HCT116 (cell line): ENCODE data around the gene DYNAP. TPM values are rescaled to one million over a fixed set of nuclear protein-coding genes. Genes with fewer than 3 reads are reported as not detected.

ENCODE experiments used
- ATAC-seq: fragments of 200-7000 bp; cut with Tn5 transposase; 2 replicates; pipeline ENCODE4 v1.9.1; 2020; ENCODE audit warnings: mild to moderate bottlenecking, moderate library complexity
- BruUV-seq: library from RNA; stranded (reverse); fragments of 400-500 nt; replicated peaks from 2 replicates; lab custom pipeline; 2021; lab: Mats Ljungman, UMichigan
- CTCF ChIA-PET: fragments of 300-600 bp; sonication (Branson Sonifier 250); formaldehyde crosslinking; loops from one replicate; lab custom pipeline; 2021; ENCODE audit warnings: antibody characterized with exemption; lab: Charles Lee
- POLR2A ChIA-PET: fragments of 300-600, 350-600 bp; sonication (Branson Sonifier 250); formaldehyde crosslinking; loops from one replicate; lab custom pipeline; 2021; ENCODE audit warnings: antibody characterized with exemption; lab: Charles Lee
- RAD21 ChIA-PET, 2 experiments: fragments of 300-600 bp; sonication (Branson Sonifier 250); formaldehyde crosslinking; loops; one replicate each; lab custom pipeline; 2023; ENCODE audit warnings: low total read pairs in 2 of 2; ENCODE audit not compliant: uncharacterized antibody in 2 of 2, unreplicated experiment in 2 of 2, low non-redundant PET in 1 of 2; lab: Charles Lee
- DNase-seq: peaks from one replicate; pipeline ENCODE4 v3.0.0-alpha.2; 2010; ENCODE audit warnings: low read depth, low spot score
- H2AFZ ChIP-seq: fragments of 200-600 bp; shearing (Covaris generic), sonication (generic); 2 replicates; pipeline ENCODE4 v1.6.1; 2017; ENCODE audit warnings: low read depth, mixed run types, mixed read lengths, antibody characterized with exemption, low read length; ENCODE audit not compliant: poor library complexity, severe bottlenecking
- H3K27ac ChIP-seq: 2 replicates; pipeline ENCODE4 v1.5.1; 2012; ENCODE audit warnings: low read depth, low read length
- H3K27me3 ChIP-seq: fragments of 200-600 bp; sonication (generic); 2 replicates; pipeline ENCODE4 v1.6.1; 2016; ENCODE audit warnings: mixed run types, low read length, mixed read lengths; ENCODE audit not compliant: insufficient read depth
- H3K36me3 ChIP-seq, 2 experiments: fragments of 200-500 bp in 1 of 2; fragments of 200-600 bp in 1 of 2; sonication (Bioruptor generic) in 1 of 2; sonication (generic) in 1 of 2; 2 replicates each; pipeline versions ENCODE4 v1.5.1 to v1.6.1; 2014 to 2016; ENCODE audit warnings: low read length in 2 of 2, inconsistent platforms in 1 of 2, mixed read lengths in 1 of 2, mixed run types in 1 of 2; ENCODE audit not compliant: insufficient read depth in 2 of 2, control insufficient read depth in 1 of 2
- H3K4me1 ChIP-seq, 2 experiments: fragments of 200-600 bp in 1 of 2; sonication (generic) in 1 of 2; 2 replicates each; pipeline versions ENCODE4 v1.5.1 to v1.6.1; 2012 to 2017; ENCODE audit warnings: low read length in 2 of 2, inconsistent platforms in 1 of 2, mild to moderate bottlenecking in 1 of 2, mixed read lengths in 1 of 2, mixed run types in 1 of 2, moderate library complexity in 1 of 2; ENCODE audit not compliant: insufficient read depth in 2 of 2, control insufficient read depth in 1 of 2
- H3K4me2 ChIP-seq: fragments of 200-600 bp; sonication (generic); 2 replicates; pipeline ENCODE4 v1.6.1; 2017; ENCODE audit warnings: mixed run types, low read length, mixed read lengths
- H3K4me3 ChIP-seq, 2 experiments: fragments of 200-600 bp in 1 of 2; sonication (generic) in 1 of 2; replicated peaks in 1 of 2; 2 replicates each; pipeline ENCODE4 v1.5.1; 2011 to 2016; ENCODE audit warnings: low read length in 2 of 2, control low read depth in 1 of 2, low read depth in 1 of 2, mild to moderate bottlenecking in 1 of 2, mixed read lengths in 1 of 2, mixed run types in 1 of 2
- H3K79me2 ChIP-seq: fragments of 200-600 bp; sonication (generic); 2 replicates; pipeline ENCODE4 v1.6.1; 2017; ENCODE audit warnings: mild to moderate bottlenecking, mixed run types, low read length, moderate library complexity, mixed read lengths; ENCODE audit not compliant: insufficient read depth
- H3K9ac ChIP-seq: fragments of 200-600 bp; sonication (generic); 2 replicates; pipeline ENCODE4 v1.6.1; 2016; ENCODE audit warnings: low read length, mixed read lengths
- H3K9me2 ChIP-seq: fragments of 200-600 bp; sonication (generic), shearing (Covaris generic); 2 replicates; pipeline ENCODE4 v1.6.1; 2017; ENCODE audit warnings: mixed run types, mild to moderate bottlenecking, moderate library complexity; ENCODE audit not compliant: insufficient read depth
- H3K9me3 ChIP-seq, 2 experiments: fragments of 200-500 bp in 1 of 2; fragments of 200-600 bp in 1 of 2; sonication (Bioruptor generic) in 1 of 2; sonication (generic) in 1 of 2; 2 replicates each; pipeline ENCODE4 v1.6.1; 2014 to 2017; ENCODE audit warnings: low read length in 2 of 2, mixed read lengths in 2 of 2, inconsistent platforms in 1 of 2, low read depth in 1 of 2, mild to moderate bottlenecking in 1 of 2, mixed run types in 1 of 2, moderate library complexity in 1 of 2; ENCODE audit not compliant: control insufficient read depth in 1 of 2, insufficient read depth in 1 of 2
- H4K20me1 ChIP-seq: fragments of 200-600 bp; sonication (generic), shearing (Covaris generic); 2 replicates; pipeline ENCODE4 v1.6.1; 2017; ENCODE audit warnings: mixed run types, mild to moderate bottlenecking, moderate library complexity; ENCODE audit not compliant: insufficient read depth
- ATF3 ChIP-seq: IDR thresholded peaks from 2 replicates; pipeline ENCODE4 v1.6.1; 2012
- CBX3 ChIP-seq: IDR thresholded peaks from 2 replicates; pipeline ENCODE4 v1.6.1; 2012; ENCODE audit warnings: low read depth
- CEBPB ChIP-seq: IDR thresholded peaks from 2 replicates; pipeline ENCODE4 v1.6.1; 2012; ENCODE audit warnings: low read depth
- CTCF ChIP-seq, 3 experiments: fragments of 200-600 bp in 1 of 3; sonication (generic) in 1 of 3; IDR thresholded peaks in 2 of 3; conservative IDR thresholded peaks in 1 of 3; 2 replicates each; pipeline ENCODE4 v1.5.1; 2012 to 2017; ENCODE audit warnings: low read depth in 2 of 3, low read length in 2 of 3, antibody characterized with exemption in 1 of 3, borderline replicate concordance in 1 of 3, control low read depth in 1 of 3, mild to moderate bottlenecking in 1 of 3, mixed read lengths in 1 of 3, mixed run types in 1 of 3, moderate library complexity in 1 of 3; ENCODE audit not compliant: insufficient read depth in 1 of 3
- EGR1 ChIP-seq: IDR thresholded peaks from 2 replicates; pipeline ENCODE4 v1.6.1; 2012; ENCODE audit warnings: low read depth
- ELF1 ChIP-seq: IDR thresholded peaks from 2 replicates; pipeline ENCODE4 v1.6.1; 2012; ENCODE audit warnings: low read depth, borderline replicate concordance
- EZH2 ChIP-seq: fragments of 200-600 bp; sonication (generic); IDR thresholded peaks from 2 replicates; pipeline ENCODE4 v1.6.1; 2017; ENCODE audit warnings: antibody characterized with exemption, mixed run types
- EZH2phosphoT487 ChIP-seq: fragments of 200-600 bp; IDR thresholded peaks from 2 replicates; pipeline ENCODE4 v1.6.1; 2018; ENCODE audit warnings: antibody characterized with exemption, borderline replicate concordance
- FOSL1 ChIP-seq: IDR thresholded peaks from 2 replicates; pipeline ENCODE4 v1.6.1; 2012; ENCODE audit warnings: low read depth
- JUND ChIP-seq: IDR thresholded peaks from 2 replicates; pipeline ENCODE4 v1.6.1; 2012
- MAX ChIP-seq: IDR thresholded peaks from 2 replicates; pipeline ENCODE4 v1.6.1; 2012
- POLR2A ChIP-seq: IDR thresholded peaks from 2 replicates; pipeline ENCODE4 v1.7.0; 2011; ENCODE audit warnings: borderline replicate concordance; ENCODE audit not compliant: insufficient read depth, insufficient read length; ENCODE audit errors: extremely low read depth
- POLR2AphosphoS5 ChIP-seq: IDR thresholded peaks from 2 replicates; pipeline ENCODE4 v1.6.1; 2011; ENCODE audit warnings: mild to moderate bottlenecking, low read depth, low read length, moderate library complexity
- RAD21 ChIP-seq: IDR thresholded peaks from 2 replicates; pipeline ENCODE4 v1.6.1; 2012; ENCODE audit warnings: low read depth, mild to moderate bottlenecking
- REST ChIP-seq: IDR thresholded peaks from 2 replicates; pipeline ENCODE4 v1.6.1; 2012; ENCODE audit warnings: low read depth
- SP1 ChIP-seq: IDR thresholded peaks from 2 replicates; pipeline ENCODE4 v1.6.1; 2012; ENCODE audit warnings: low read depth
- SRF ChIP-seq: IDR thresholded peaks from 2 replicates; pipeline ENCODE4 v1.6.1; 2012; ENCODE audit warnings: low read depth
- ZBTB33 ChIP-seq: IDR thresholded peaks from 2 replicates; pipeline ENCODE4 v1.6.1; 2011; ENCODE audit warnings: mild to moderate bottlenecking, low read length, moderate library complexity; ENCODE audit not compliant: insufficient replicate concordance; ENCODE audit errors: extremely low read depth
- ZNF274 ChIP-seq: fragments of 200-500 bp; sonication (Bioruptor generic); IDR thresholded peaks from 2 replicates; pipeline ENCODE4 v1.6.1; 2014; ENCODE audit warnings: mild to moderate bottlenecking, low read depth, low read length, inconsistent platforms
- intact Hi-C: fragments of 100-400 bp; cut with micrococcal nuclease; formaldehyde crosslinking; loops from 2 replicates; pipeline ENCODE4 v1.10.0; 2022
- total RNA-seq: library from RNA; stranded (reverse); gene quantifications from one replicate; pipeline ENCODE4 v1.2.1, GENCODE V29; 2021; ENCODE audit not compliant: unreplicated experiment

DYNAP gene
- total RNA-seq, 1 experiment from 2014 or later, result not detected

GRCh38 chr18:54611816-54612215 is 20.8 kb downstream of the DYNAP start:
- H4K20me1 ChIP-seq, result no peaks in the 10 kb centered on the region
- no peaks in the 10 kb centered on the region for H3K9me2 ChIP-seq
- no peaks in the 10 kb centered on the region for H3K27me3 ChIP-seq
- no peak overlapping the region for H3K27ac ChIP-seq
- CTCF ChIA-PET, result no interaction called here
- H3K9me3 ChIP-seq, result no peaks in the 10 kb centered on the region
- RAD21 ChIA-PET, result no interaction called here
- intact Hi-C loops, result no loop called here
- no peak overlapping the region for H3K4me2 ChIP-seq
- no peak for ATAC-seq
- no peak overlapping the region for H2AFZ ChIP-seq
- BruUV-seq, result no TSS peak
- no peak overlapping the region for H3K4me3 ChIP-seq
- TF ChIP-seq EZH2phosphoT487 (no peak), RAD21 (no peak), ELF1 (no peak), POLR2AphosphoS5 (no peak), CBX3 (no peak), CTCF (IDR thresholded peaks at IDR 0.05 in 2 of 3, conservative IDR thresholded peaks at IDR 0.05 in 1 of 3; ENCODE audit: borderline replicate concordance in 1 of 3, insufficient read depth in 1 of 3, low read depth in 2 of 3, low read length in 2 of 3) (no peak), ZNF274 (no peak), REST (no peak), EGR1 (no peak), JUND (no peak), POLR2A (no peak), ATF3 (no peak), CEBPB (no peak), FOSL1 (no peak), EZH2 (no peak), MAX (no peak), ZBTB33 (no peak), SP1 (no peak), SRF (no peak)
- TF ChIP-seq, all 23 proteins: peak for 0
- H3K4me1 ChIP-seq, result 0 out of 4 replicates have a peak, but pooled peaks cover 0 to 7% of the 10 kb centered on the region in 2 experiments
- H3K79me2 ChIP-seq, result no peaks in the 10 kb centered on the region
- no peaks in the 10 kb centered on the region for H3K36me3 ChIP-seq
- H3K9ac ChIP-seq, result no peak overlapping the region
- POLR2A ChIA-PET, result no interaction called here
- no peak for DNase-seq
